AG04450 (cell line): ENCODE results near the gene COA7. TPM values are rescaled to one million over a fixed set of nuclear protein-coding genes. Genes with fewer than 3 reads are reported as not detected.
A peak's percentile ranks its signal among the peaks of the same experiment; 100 is the strongest.

ENCODE experiments used
- CTCF ChIA-PET: fragments of 300-600, 350-600 bp; formaldehyde crosslinking; extraction: SDS; loops from one replicate; lab custom pipeline; 2022; ENCODE audit warnings: antibody characterized with exemption, inconsistent platforms; lab: Charles Lee
- POLR2A ChIA-PET: fragments of 350-600 bp; formaldehyde crosslinking; extraction: SDS; loops from one replicate; lab custom pipeline; 2021; ENCODE audit warnings: antibody characterized with exemption, inconsistent platforms; lab: Yijun Ruan, JAX
- DNase-seq: peaks from one replicate; pipeline ENCODE4 v3.0.0-alpha.2; 2011; ENCODE audit warnings: low read depth, low spot score
- H3K27ac ChIP-seq: one replicate; pipeline ENCODE4 v1.5.1; 2012; ENCODE audit warnings: low read depth, low read length, control low read depth
- H3K27me3 ChIP-seq: one replicate; pipeline ENCODE4 v1.6.0; 2012; ENCODE audit warnings: low read length; ENCODE audit not compliant: control insufficient read depth, insufficient read depth
- H3K4me3 ChIP-seq: 2 replicates; pipeline ENCODE4 v1.5.1; 2011; ENCODE audit warnings: mild to moderate bottlenecking, low read depth, low read length, control low read depth
- H3K9me3 ChIP-seq: 2 replicates; pipeline ENCODE4 v1.5.1; 2012; ENCODE audit warnings: low read length; ENCODE audit not compliant: control insufficient read depth, insufficient read depth
- CTCF ChIP-seq: IDR thresholded peaks from 2 replicates; pipeline ENCODE4 v1.5.1; 2011; ENCODE audit warnings: low read depth, low read length, control low read depth, inconsistent platforms
- polyA minus RNA-seq: library from RNA; depleted of rRNA, polyadenylated mRNA; stranded (reverse); fragments of >200 nt; gene quantifications from 2 replicates; pipeline ENCODE4 v1.2.3, GENCODE V29; 2011; rRNA and poly(A)+ RNA removed
- polyA plus RNA-seq: library from polyadenylated mRNA; depleted of rRNA; stranded (reverse); fragments of >200 nt; gene quantifications from 2 replicates; pipeline ENCODE4 v1.2.3, GENCODE V29; 2011; rRNA removed

The COA7 gene
- polyA plus RNA-seq (12.0 and 13.8 TPM in 2 replicates), polyA minus RNA-seq (16.0 and 18.7 TPM in 2 replicates)

GRCh38 chr1:52697795-52698674 lies at the start of gene COA7:
Gene COA7, minus strand, starts transcription at chr1:52698347. Its CDS starts 21 bp downstream, at chr1:52698326.
- Histone ChIP-seq H3K27ac (peak within 1 kb of the TSS; percentile 65), H3K27me3 (no peaks in the 10 kb centered on the region), H3K9me3 (no peaks in the 10 kb centered on the region; the same call in 1 of the 2 replicates), H3K4me3 (peak within 1 kb of the TSS; percentile 83)
- DNase-seq, result no peak
- ChIA-PET POLR2A (no interaction called here), CTCF (interaction anchor here (0.6 kb wide), 1 partner anchor 45 kb away, joined by 3 read pairs; no protein-coding TSS in a partner anchor)
- TF ChIP-seq CTCF, result no peak

GRCh38 chr1:52747450-52747849 lies 49.3 kb upstream of the COA7 start:
- H3K9me3 ChIP-seq, result peaks cover under 1% of the 10 kb centered on the region; the same call in 1 of the 2 replicates
- H3K27ac ChIP-seq, result no peak overlapping the region
- POLR2A ChIA-PET, result no interaction called here
- no peak overlapping the region for H3K4me3 ChIP-seq
- no peak for DNase-seq
- no peaks in the 10 kb centered on the region for H3K27me3 ChIP-seq
- CTCF ChIA-PET, result interaction anchor here (1.0 to 1.3 kb wide), 3 partner anchors 8 to 16 kb away, joined by 3 to 4 read pairs (median 3); no protein-coding TSS in a partner anchor
- no peak for TF ChIP-seq CTCF

- Histone ChIP-seq H3K9me3 (peaks cover 4% of the 10 kb centered on the region; the same call in 1 of the 2 replicates), H3K4me3 (no peak overlapping the region), H3K27ac (no peak overlapping the region), H3K27me3 (no peaks in the 10 kb centered on the region)
- no peak for DNase-seq
- no peak for TF ChIP-seq CTCF
- POLR2A ChIA-PET, result no interaction called here
- CTCF ChIA-PET, result no interaction called here
These were observed 48.0 kb upstream of the COA7 start for GRCh38 chr1:52746189-52746588.

GRCh38 chr1:52741259-52741658 lies 43.1 kb upstream of the COA7 start:
- TF ChIP-seq CTCF, result no peak
- DNase-seq, result no peak
- ChIA-PET CTCF (no interaction called here), POLR2A (no interaction called here)
- Histone ChIP-seq H3K27me3 (no peaks in the 10 kb centered on the region), H3K9me3 (peaks cover 4% of the 10 kb centered on the region; the same call in 1 of the 2 replicates), H3K27ac (no peak overlapping the region), H3K4me3 (no peak overlapping the region)
